ENCODE measurements around the gene PLXNB3. TPM values are rescaled to one million over a fixed set of nuclear protein-coding genes. Genes with fewer than 3 reads are reported as not detected.

The PLXNB3 gene
- total RNA-seq, 1 donor from 2014 or later, result 2.9 TPM

GRCh38 chrX:153781428-153782047 lies 17.5 kb downstream of the PLXNB3 start:
- Histone ChIP-seq H3K9me3 (replicated peaks) (no peaks in the 10 kb centered on the region), H3K27ac (replicated peaks) (peak overlapping the region; percentile 85), H3K4me1 (peaks cover 27% of the 10 kb centered on the region), H3K36me3 (peaks cover 14% of the 10 kb centered on the region), H3K4me3 (peak overlapping the region; percentile 59), H3K27me3 (ENCODE audit: low read depth) (no peaks in the 10 kb centered on the region)
- DNase-seq, result peak; percentile 32
- intact Hi-C loops (cut with micrococcal nuclease), result no loop called here
- no peak for TF ChIP-seq CTCF (IDR thresholded peaks at IDR 0.05; ENCODE audit: borderline replicate concordance)

- Histone ChIP-seq H3K4me1 (peaks cover 27% of the 10 kb centered on the region), H3K27ac (replicated peaks) (peak overlapping the region; percentile 85), H3K36me3 (peaks cover 20% of the 10 kb centered on the region), H3K27me3 (ENCODE audit: low read depth) (no peaks in the 10 kb centered on the region), H3K4me3 (peak overlapping the region; percentile 59), H3K9me3 (replicated peaks) (no peaks in the 10 kb centered on the region)
- no peak for TF ChIP-seq CTCF (IDR thresholded peaks at IDR 0.05; ENCODE audit: borderline replicate concordance)
- no peak for DNase-seq
- intact Hi-C loops (cut with micrococcal nuclease), result no loop called here
Observed at GRCh38 chrX:153782313-153782712, 18.3 kb downstream of the PLXNB3 start.

- Histone ChIP-seq H3K9me3 (replicated peaks) (no peaks in the 10 kb centered on the region), H3K4me3 (no peak overlapping the region), H3K4me1 (peaks cover 27% of the 10 kb centered on the region), H3K36me3 (peaks cover 21% of the 10 kb centered on the region), H3K27me3 (ENCODE audit: low read depth) (no peaks in the 10 kb centered on the region), H3K27ac (replicated peaks) (no peak overlapping the region)
- intact Hi-C loops (cut with micrococcal nuclease), result no loop called here
- no peak for TF ChIP-seq CTCF (IDR thresholded peaks at IDR 0.05; ENCODE audit: borderline replicate concordance)
- DNase-seq, result no peak
Observed at GRCh38 chrX:153782871-153783270, 18.8 kb downstream of the PLXNB3 start.

GRCh38 chrX:153783378-153784013 lies 19.4 kb downstream of the PLXNB3 start:
- Histone ChIP-seq H3K9me3 (replicated peaks) (no peaks in the 10 kb centered on the region), H3K27ac (replicated peaks) (no peak overlapping the region), H3K27me3 (ENCODE audit: low read depth) (no peaks in the 10 kb centered on the region), H3K36me3 (peaks cover 21% of the 10 kb centered on the region), H3K4me3 (no peak overlapping the region), H3K4me1 (peaks cover 27% of the 10 kb centered on the region)
- TF ChIP-seq CTCF (IDR thresholded peaks at IDR 0.05; ENCODE audit: borderline replicate concordance), result no peak
- intact Hi-C loops (cut with micrococcal nuclease), result no loop called here
- no peak for DNase-seq

GRCh38 chrX:153784325-153784967 lies 20.4 kb downstream of the PLXNB3 start:
- Histone ChIP-seq H3K4me3 (no peak overlapping the region), H3K27ac (replicated peaks) (no peak overlapping the region), H3K9me3 (replicated peaks) (no peaks in the 10 kb centered on the region), H3K27me3 (ENCODE audit: low read depth) (no peaks in the 10 kb centered on the region), H3K36me3 (peaks cover 22% of the 10 kb centered on the region), H3K4me1 (peaks cover 27% of the 10 kb centered on the region)
- no peak for TF ChIP-seq CTCF (IDR thresholded peaks at IDR 0.05; ENCODE audit: borderline replicate concordance)
- no peak for DNase-seq
- intact Hi-C loops (cut with micrococcal nuclease), result no loop called here

Data from left ventricle myocardium inferior (tissue), 1 donor.